Activated B cell treated with CpG ODN at 0.5 μM for 24 hours (primary cell): ENCODE data around the gene IFITM10. TPM values are rescaled to one million over a fixed set of nuclear protein-coding genes. Genes with fewer than 3 reads are reported as not detected.

Experiments
- ATAC-seq: fragments of 200-7000 bp; cut with Tn5 transposase; one replicate; pipeline ENCODE4 v1.10.0; 2021; ENCODE audit warnings: low read depth, mild to moderate bottlenecking, moderate library complexity
- CTCF ChIA-PET: fragments of 350-600 bp; sonication (Branson Sonifier 250); formaldehyde crosslinking; loops from one replicate; lab custom pipeline; 2021; ENCODE audit warnings: antibody characterized with exemption; lab: Charles Lee
- POLR2A ChIA-PET: fragments of 350-600 bp; sonication (Branson Sonifier 250); formaldehyde crosslinking; loops from one replicate; lab custom pipeline; 2021; ENCODE audit warnings: antibody characterized with exemption; lab: Charles Lee
- DNase-seq: peaks from one replicate; pipeline ENCODE4 v3.0.0; 2022
- H3K27ac Mint-ChIP-seq: one replicate; pipeline ENCODE4 v1.8.0; 2020; ENCODE audit warnings: mixed read lengths
- H3K27me3 Mint-ChIP-seq: one replicate; pipeline ENCODE4 v1.8.0; 2021; ENCODE audit warnings: mixed read lengths
- H3K36me3 Mint-ChIP-seq: one replicate; pipeline ENCODE4 v1.8.0; 2021; ENCODE audit warnings: low read depth, mixed read lengths
- H3K4me1 Mint-ChIP-seq: one replicate; pipeline ENCODE4 v1.8.0; 2021; ENCODE audit warnings: mixed read lengths
- H3K4me3 Mint-ChIP-seq: one replicate; pipeline ENCODE4 v1.8.0; 2020; ENCODE audit warnings: mild to moderate bottlenecking, mixed read lengths
- H3K9me3 Mint-ChIP-seq: one replicate; pipeline ENCODE4 v1.8.0; 2020; ENCODE audit warnings: mixed read lengths
- intact Hi-C: fragments of 100-400 bp; cut with micrococcal nuclease; formaldehyde crosslinking; loops from one replicate; pipeline ENCODE4 v1.15.1; 2024
- total RNA-seq: library from RNA; stranded (reverse); gene quantifications from 2 replicates; pipeline ENCODE4 v1.2.3, GENCODE V29; 2022
- TF ChIP-seq, protein P1 (sequence below): fragments of 200-600 bp; IDR thresholded peaks from one replicate; pipeline ENCODE4 v1.8.0; 2022; ENCODE audit warnings: antibody characterized with exemption, mild to moderate bottlenecking

The IFITM10 gene
- total RNA-seq, 1 donor from 2014 or later = not detected

DNA sequence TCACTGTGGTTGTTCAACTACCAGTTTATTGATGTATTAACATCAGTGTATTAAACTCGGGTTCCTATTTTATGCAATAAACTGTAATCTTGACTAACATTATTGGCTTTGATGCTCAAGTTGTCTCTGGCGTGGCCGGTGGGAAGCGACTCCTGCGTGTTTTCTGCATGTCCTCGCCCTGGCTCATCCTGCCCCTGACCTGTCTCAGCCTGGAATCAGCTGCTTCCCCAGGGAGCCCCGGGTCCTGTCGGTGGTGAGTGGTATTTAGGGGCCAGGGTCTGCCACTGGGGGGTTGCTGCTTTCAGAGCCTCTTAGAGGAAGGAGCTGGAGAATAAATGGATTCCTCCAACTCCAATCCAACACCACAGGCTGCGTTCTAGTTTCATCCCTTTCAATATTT is 22.5 kb downstream of the IFITM10 start:
- intact Hi-C loops = no loop called here
- TF ChIP-seq, protein P1, sequence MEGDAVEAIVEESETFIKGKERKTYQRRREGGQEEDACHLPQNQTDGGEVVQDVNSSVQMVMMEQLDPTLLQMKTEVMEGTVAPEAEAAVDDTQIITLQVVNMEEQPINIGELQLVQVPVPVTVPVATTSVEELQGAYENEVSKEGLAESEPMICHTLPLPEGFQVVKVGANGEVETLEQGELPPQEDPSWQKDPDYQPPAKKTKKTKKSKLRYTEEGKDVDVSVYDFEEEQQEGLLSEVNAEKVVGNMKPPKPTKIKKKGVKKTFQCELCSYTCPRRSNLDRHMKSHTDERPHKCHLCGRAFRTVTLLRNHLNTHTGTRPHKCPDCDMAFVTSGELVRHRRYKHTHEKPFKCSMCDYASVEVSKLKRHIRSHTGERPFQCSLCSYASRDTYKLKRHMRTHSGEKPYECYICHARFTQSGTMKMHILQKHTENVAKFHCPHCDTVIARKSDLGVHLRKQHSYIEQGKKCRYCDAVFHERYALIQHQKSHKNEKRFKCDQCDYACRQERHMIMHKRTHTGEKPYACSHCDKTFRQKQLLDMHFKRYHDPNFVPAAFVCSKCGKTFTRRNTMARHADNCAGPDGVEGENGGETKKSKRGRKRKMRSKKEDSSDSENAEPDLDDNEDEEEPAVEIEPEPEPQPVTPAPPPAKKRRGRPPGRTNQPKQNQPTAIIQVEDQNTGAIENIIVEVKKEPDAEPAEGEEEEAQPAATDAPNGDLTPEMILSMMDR = no peak
- POLR2A ChIA-PET = no interaction called here

DNA sequence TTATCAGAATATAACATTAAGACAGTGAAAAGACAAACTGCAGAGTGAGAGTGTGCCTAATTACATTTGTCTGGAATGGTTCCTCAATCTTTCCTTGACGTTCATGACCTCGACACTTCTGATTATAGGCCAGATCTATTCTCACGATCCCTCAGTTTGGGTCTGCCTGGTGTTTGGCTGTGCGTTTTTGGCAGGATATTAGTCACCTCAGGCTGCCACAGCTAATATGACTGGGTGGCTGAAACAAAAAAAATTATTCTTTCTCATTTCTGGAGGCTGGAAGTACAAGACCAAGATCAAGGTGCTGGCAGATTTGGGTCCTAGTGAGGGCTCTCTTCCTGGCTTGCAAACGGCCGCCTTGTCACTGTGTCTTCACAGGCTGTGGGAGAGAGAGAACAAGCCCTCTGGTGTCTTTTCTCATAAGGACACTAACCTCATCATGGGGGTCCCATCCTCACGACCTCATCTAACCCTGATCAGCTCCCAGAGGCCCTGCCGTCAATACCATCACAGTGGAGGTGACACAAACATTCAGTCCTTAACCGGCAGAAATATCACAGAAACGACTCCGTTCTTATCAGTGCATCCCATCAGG is 23.2 kb downstream of the IFITM10 start:
- DNase-seq = no peak

More for the DNA sequence above, 22.5 kb downstream of the IFITM10 start:
- Mint-ChIP-seq H3K36me3 (no peaks in the 10 kb centered on the region), H3K27me3 (peaks cover 7% of the 10 kb centered on the region), H3K4me1 (peaks cover 24% of the 10 kb centered on the region), H3K9me3 (no peaks in the 10 kb centered on the region), H3K27ac (no peak overlapping the region), H3K4me3 (no peak overlapping the region)
- CTCF ChIA-PET = no interaction called here
- DNase-seq = no peak
- no peak for ATAC-seq

DNA sequence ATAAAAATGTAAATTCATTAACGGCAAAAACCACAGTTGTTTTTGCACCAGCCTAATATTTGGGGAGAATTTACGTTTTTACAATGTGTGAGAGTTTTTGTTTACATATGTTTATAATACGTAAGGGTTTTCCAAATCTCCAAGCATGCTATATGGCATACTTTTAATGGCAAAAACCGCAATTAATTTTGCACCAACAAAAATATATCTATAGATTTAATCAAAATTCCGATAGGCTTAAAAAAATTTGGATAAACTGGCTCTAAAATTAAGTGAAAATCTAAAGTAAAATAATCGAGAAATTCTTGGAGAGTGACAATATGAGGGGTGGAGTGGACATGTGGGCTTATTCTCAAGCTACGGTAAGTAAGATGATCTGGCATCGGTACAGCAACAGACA is 30.6 kb downstream of the IFITM10 start:
- no peaks in the 10 kb centered on the region for H3K4me1 Mint-ChIP-seq
- no peak for ATAC-seq
- no peak overlapping the region for H3K27ac Mint-ChIP-seq
- intact Hi-C loops = no loop called here
- peaks cover 11% of the 10 kb centered on the region for H3K27me3 Mint-ChIP-seq
- H3K36me3 Mint-ChIP-seq = no peaks in the 10 kb centered on the region
- H3K4me3 Mint-ChIP-seq = no peak overlapping the region
- H3K9me3 Mint-ChIP-seq = no peaks in the 10 kb centered on the region
- TF ChIP-seq, protein P1 = no peak
- ChIA-PET POLR2A (no interaction called here), CTCF (no interaction called here)
- DNase-seq = no peak

More for the DNA sequence above, 23.2 kb downstream of the IFITM10 start:
- intact Hi-C loops = no loop called here
- ChIA-PET POLR2A (no interaction called here), CTCF (interaction anchor here (1.0 kb wide), 1 partner anchor 33 kb away, joined by 4 read pairs; no protein-coding TSS in a partner anchor)
- H3K27ac Mint-ChIP-seq = no peak overlapping the region
- no peak for ATAC-seq
- H3K36me3 Mint-ChIP-seq = no peaks in the 10 kb centered on the region
- no peaks in the 10 kb centered on the region for H3K9me3 Mint-ChIP-seq
- peaks cover 7% of the 10 kb centered on the region for H3K27me3 Mint-ChIP-seq
- no peak overlapping the region for H3K4me3 Mint-ChIP-seq
- TF ChIP-seq, protein P1 = no peak
- H3K4me1 Mint-ChIP-seq = peaks cover 24% of the 10 kb centered on the region

DNA sequence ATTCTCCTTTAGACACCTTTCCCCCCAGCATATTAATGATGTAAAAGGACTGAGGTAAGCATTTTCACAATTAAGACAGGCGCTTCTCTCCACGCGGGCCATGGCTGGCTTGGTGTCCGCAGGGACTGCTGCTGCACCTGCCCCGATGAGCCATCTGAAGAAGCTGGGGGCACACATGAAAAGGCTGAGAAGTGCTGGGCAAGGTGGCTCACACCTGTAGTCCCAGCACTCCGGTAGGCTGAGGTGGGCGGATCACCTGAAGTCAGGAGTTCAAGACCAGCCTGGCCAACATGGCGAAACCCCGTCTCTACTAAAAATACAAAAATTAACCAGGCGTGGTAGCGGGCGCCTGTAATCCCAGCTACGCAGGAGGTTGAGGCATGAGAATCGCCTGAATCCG is 32.1 kb downstream of the IFITM10 start:
- no peak overlapping the region for H3K4me3 Mint-ChIP-seq
- CTCF ChIA-PET = no interaction called here

DNA sequence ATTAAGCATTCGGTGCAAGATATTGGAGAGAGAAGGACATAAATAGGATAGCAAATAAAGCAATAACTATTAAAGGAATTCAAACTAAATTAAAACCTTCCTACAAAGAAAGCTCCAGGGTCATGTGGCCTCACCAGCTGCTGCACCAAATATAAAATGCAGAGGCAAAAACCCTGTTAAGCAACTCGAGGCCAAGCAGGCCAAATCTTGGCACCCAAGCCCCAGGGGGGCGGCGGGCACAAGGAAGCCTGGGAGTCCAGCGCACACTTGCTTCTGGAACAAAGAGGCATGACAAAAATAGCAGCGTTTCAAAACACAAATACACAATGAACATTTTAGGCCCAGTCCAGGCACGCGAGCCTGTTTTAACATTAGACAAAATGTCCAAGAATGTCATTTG is 32.6 kb downstream of the IFITM10 start:
- Mint-ChIP-seq H3K4me1 (no peaks in the 10 kb centered on the region), H3K4me3 (no peak overlapping the region), H3K27me3 (peaks cover 14% of the 10 kb centered on the region), H3K27ac (no peak overlapping the region), H3K9me3 (no peaks in the 10 kb centered on the region), H3K36me3 (no peaks in the 10 kb centered on the region)
- ChIA-PET CTCF (interaction anchor here (1.1 kb wide), 1 partner anchor 24 kb away, joined by 5 read pairs; no protein-coding TSS in a partner anchor), POLR2A (no interaction called here)
- ATAC-seq (no peak), DNase-seq (no peak)
- TF ChIP-seq, protein P1 = no peak
- intact Hi-C loops = no loop called here

More for the DNA sequence above, 32.1 kb downstream of the IFITM10 start:
- POLR2A ChIA-PET = no interaction called here
- intact Hi-C loops = no loop called here
- no peaks in the 10 kb centered on the region for H3K9me3 Mint-ChIP-seq
- no peak for ATAC-seq
- H3K36me3 Mint-ChIP-seq = no peaks in the 10 kb centered on the region
- H3K27me3 Mint-ChIP-seq = peaks cover 13% of the 10 kb centered on the region
- no peak for DNase-seq
- no peaks in the 10 kb centered on the region for H3K4me1 Mint-ChIP-seq
- TF ChIP-seq, protein P1 = no peak
- no peak overlapping the region for H3K27ac Mint-ChIP-seq
